C4-2B (cell line): ENCODE data around the gene FNDC3B.

Experiments used
- CTCF ChIP-seq: fragments of 450-650 bp; conservative IDR thresholded peaks from 2 replicates; pipeline ENCODE4 v1.5.1; 2017; ENCODE audit warnings: mild to moderate bottlenecking
- ZFX ChIP-seq: fragments of 450-650 bp; IDR thresholded peaks from 2 replicates; pipeline ENCODE4 v1.6.1; 2017

DNA sequence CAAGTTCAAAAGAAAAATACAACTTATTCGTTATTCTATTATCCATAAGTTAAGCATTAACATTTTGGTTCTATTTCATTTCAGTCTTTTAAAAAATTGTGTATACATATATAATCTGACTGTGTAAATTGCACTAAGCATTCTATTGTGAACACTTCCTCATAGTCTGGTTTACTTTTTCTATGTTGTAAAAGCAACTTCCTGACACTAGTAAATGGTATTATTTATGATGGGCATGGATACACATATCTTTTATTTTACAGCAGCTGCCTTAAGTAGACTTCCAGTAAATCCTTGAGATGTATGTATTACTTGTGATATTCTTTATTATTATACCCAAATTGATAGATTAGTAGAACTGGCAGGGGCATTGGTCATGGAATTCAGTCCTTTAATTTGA is 58.2 kb downstream of the FNDC3B start:
- TF ChIP-seq CTCF (no peak), ZFX (no peak)
